Measurements from ENCODE around the gene FAM177A1. TPM values are rescaled to one million over a fixed set of nuclear protein-coding genes. Genes with fewer than 3 reads are reported as not detected.
A peak's percentile ranks its signal among the peaks of the same experiment; 100 is the strongest.
"Not testable (repeated sequence)": the region's sequence is repeated elsewhere in the genome, so short reads cannot be mapped to it uniquely, and the experiment has no call there.

FAM177A1 gene
- total RNA-seq, 1 experiment from 2014 or later = 15.7 TPM

- Histone ChIP-seq H3K4me3 (no peak overlapping the region), H3K9me3 (no peaks in the 10 kb centered on the region), H3K27me3 (no peaks in the 10 kb centered on the region)
These were observed 2.0 kb downstream of the FAM177A1 start for GRCh38 chr14:35047976-35048513.

GRCh38 chr14:35050652-35051051, 4.6 kb downstream of the FAM177A1 start:
- Histone ChIP-seq H3K9me3 (no peaks in the 10 kb centered on the region), H3K27me3 (no peaks in the 10 kb centered on the region), H3K36me3 (peaks cover 10% of the 10 kb centered on the region), H3K4me3 (no peak overlapping the region)
- peak; percentile 32 for DNase-seq

More at GRCh38 chr14:35047976-35048513, 2.0 kb downstream of the FAM177A1 start:
- H3K36me3 ChIP-seq = peaks cover 10% of the 10 kb centered on the region; the same call in 1 of the 2 replicates
- DNase-seq = no peak

- peaks cover 10% of the 10 kb centered on the region for H3K36me3 ChIP-seq
- no peaks in the 10 kb centered on the region for H3K27me3 ChIP-seq
- H3K9me3 ChIP-seq = no peaks in the 10 kb centered on the region
- no peak for DNase-seq
- H3K4me3 ChIP-seq = no peak overlapping the region
These were observed 5.7 kb downstream of the FAM177A1 start for GRCh38 chr14:35051796-35052195.

GRCh38 chr14:35052637-35053036, 6.6 kb downstream of the FAM177A1 start:
- Histone ChIP-seq H3K36me3 (peaks cover 10% of the 10 kb centered on the region), H3K9me3 (no peaks in the 10 kb centered on the region), H3K27me3 (no peaks in the 10 kb centered on the region), H3K4me3 (no peak overlapping the region)
- DNase-seq = no peak

GRCh38 chr14:35061113-35061791, 15.2 kb downstream of the FAM177A1 start:
- not testable (repeated sequence) for H3K4me3 ChIP-seq, H3K9me3 ChIP-seq, H3K36me3 ChIP-seq, H3K27me3 ChIP-seq
- DNase-seq = peak; percentile 38

- H3K4me3 ChIP-seq, H3K9me3 ChIP-seq, DNase-seq, H3K27me3 ChIP-seq, H3K36me3 ChIP-seq: not testable (repeated sequence)
These were observed 19.7 kb downstream of the FAM177A1 start for GRCh38 chr14:35065731-35066130.

GRCh38 chr14:35068238-35069012, 22.4 kb downstream of the FAM177A1 start:
- Histone ChIP-seq H3K9me3 (no peaks in the 10 kb centered on the region), H3K4me3 (no peak overlapping the region), H3K27me3 (no peaks in the 10 kb centered on the region), H3K36me3 (no peaks in the 10 kb centered on the region; the same call in 1 of the 2 replicates)
- DNase-seq = no peak

- H3K27me3 ChIP-seq = no peaks in the 10 kb centered on the region
- H3K4me3 ChIP-seq = no peak overlapping the region
- no peak for DNase-seq
These were observed 26.2 kb downstream of the FAM177A1 start for GRCh38 chr14:35072226-35072625.

GRCh38 chr14:35073486-35073885, 27.4 kb downstream of the FAM177A1 start:
- Histone ChIP-seq H3K4me3 (no peak overlapping the region), H3K27me3 (no peaks in the 10 kb centered on the region), H3K36me3 (no peaks in the 10 kb centered on the region; the same call in 1 of the 2 replicates), H3K9me3 (no peaks in the 10 kb centered on the region)
- DNase-seq = no peak

More at GRCh38 chr14:35072226-35072625, 26.2 kb downstream of the FAM177A1 start:
- Histone ChIP-seq H3K9me3 (no peaks in the 10 kb centered on the region), H3K36me3 (no peaks in the 10 kb centered on the region; the same call in 1 of the 2 replicates)

- H3K4me3 ChIP-seq = no peak overlapping the region
- H3K36me3 ChIP-seq = no peaks in the 10 kb centered on the region; the same call in 1 of the 2 replicates
- no peak for DNase-seq
- H3K9me3 ChIP-seq = no peaks in the 10 kb centered on the region
- H3K27me3 ChIP-seq = no peaks in the 10 kb centered on the region
These were observed 32.0 kb downstream of the FAM177A1 start for GRCh38 chr14:35078082-35078481.

- Histone ChIP-seq H3K9me3 (no peaks in the 10 kb centered on the region), H3K4me3 (no peak overlapping the region), H3K27me3 (no peaks in the 10 kb centered on the region), H3K36me3 (no peaks in the 10 kb centered on the region; the same call in 1 of the 2 replicates)
- no peak for DNase-seq
These were observed 33.7 kb downstream of the FAM177A1 start for GRCh38 chr14:35079742-35080141.

- Histone ChIP-seq H3K9me3 (no peaks in the 10 kb centered on the region), H3K36me3 (no peaks in the 10 kb centered on the region; the same call in 1 of the 2 replicates), H3K4me3 (no peak overlapping the region), H3K27me3 (no peaks in the 10 kb centered on the region)
- DNase-seq = no peak
These were observed 37.6 kb downstream of the FAM177A1 start for GRCh38 chr14:35083530-35084150.

- no peaks in the 10 kb centered on the region; the same call in 1 of the 2 replicates for H3K36me3 ChIP-seq
- no peaks in the 10 kb centered on the region for H3K9me3 ChIP-seq
- H3K4me3 ChIP-seq = no peak overlapping the region
- no peak for DNase-seq
- H3K27me3 ChIP-seq = no peaks in the 10 kb centered on the region
These were observed 39.4 kb downstream of the FAM177A1 start for GRCh38 chr14:35085441-35085840.

GRCh38 chr14:35088514-35088913, 42.4 kb downstream of the FAM177A1 start:
- peaks cover 5% of the 10 kb centered on the region for H3K36me3 ChIP-seq
- no peaks in the 10 kb centered on the region for H3K27me3 ChIP-seq
- DNase-seq = no peak
- no peak overlapping the region for H3K4me3 ChIP-seq
- no peaks in the 10 kb centered on the region for H3K9me3 ChIP-seq

GRCh38 chr14:35094645-35095044, 48.6 kb downstream of the FAM177A1 start:
- not testable (repeated sequence) for DNase-seq, H3K4me3 ChIP-seq, H3K27me3 ChIP-seq, H3K9me3 ChIP-seq, H3K36me3 ChIP-seq

- Histone ChIP-seq H3K9me3 (no peaks in the 10 kb centered on the region; the same call in 1 of the 2 replicates), H3K4me3 (no peak overlapping the region), H3K36me3 (peaks cover 15% of the 10 kb centered on the region), H3K27me3 (no peaks in the 10 kb centered on the region)
- no peak for DNase-seq
These were observed 61.8 kb downstream of the FAM177A1 start for GRCh38 chr14:35107866-35108265.

- no peak overlapping the region for H3K4me3 ChIP-seq
- H3K9me3 ChIP-seq = no peaks in the 10 kb centered on the region; the same call in 1 of the 2 replicates
- no peaks in the 10 kb centered on the region for H3K27me3 ChIP-seq
- H3K36me3 ChIP-seq = peaks cover 15% of the 10 kb centered on the region
- DNase-seq = no peak
These were observed 66.6 kb downstream of the FAM177A1 start for GRCh38 chr14:35112641-35113040.

Measured in MG63 (cell line).